Stimulated activated CD8-positive, alpha-beta memory T cell treated with anti-CD3 and anti-CD28 coated beads, Interleukin-15, amount 100 ng/mL, for 4 hours (primary cell): ENCODE results near the gene LDLRAD3.

Experiments
- DNase-seq, 2 donors: peaks; one replicate each; pipeline ENCODE4 v3.0.0-alpha.2; 2020; ENCODE audit warnings: low read depth in 2 of 2

The LDLRAD3 gene

GRCh38 chr11:36132940-36133339 is 189.1 kb downstream of the LDLRAD3 start:
- DNase-seq, result no peak

GRCh38 chr11:36135076-36135475 is 191.2 kb downstream of the LDLRAD3 start:
- no peak for DNase-seq

GRCh38 chr11:36139767-36140166 is 195.9 kb downstream of the LDLRAD3 start:
- DNase-seq, result no peak

GRCh38 chr11:36141196-36141953 is 197.5 kb downstream of the LDLRAD3 start:
- DNase-seq, result no peak

- DNase-seq, result no peak
These were observed 198.1 kb downstream of the LDLRAD3 start for GRCh38 chr11:36141956-36142355.

GRCh38 chr11:36142439-36142838 is 198.6 kb downstream of the LDLRAD3 start:
- DNase-seq, result no peak

GRCh38 chr11:36142879-36143278 is 199.0 kb downstream of the LDLRAD3 start:
- DNase-seq, result no peak

- DNase-seq, result no peak
These were observed 202.6 kb downstream of the LDLRAD3 start for GRCh38 chr11:36146437-36146836.

- DNase-seq, result no peak
These were observed 203.6 kb downstream of the LDLRAD3 start for GRCh38 chr11:36147491-36147890.

GRCh38 chr11:36148701-36149100 is 204.8 kb downstream of the LDLRAD3 start:
- no peak for DNase-seq

- no peak for DNase-seq
These were observed 205.8 kb downstream of the LDLRAD3 start for GRCh38 chr11:36149538-36150242.

GRCh38 chr11:36150986-36151385 is 207.1 kb downstream of the LDLRAD3 start:
- DNase-seq, result no peak

GRCh38 chr11:36151933-36152580 is 208.2 kb downstream of the LDLRAD3 start:
- no peak for DNase-seq

- DNase-seq, result no peak
These were observed 209.7 kb downstream of the LDLRAD3 start for GRCh38 chr11:36153551-36153950.

- DNase-seq, result no peak
These were observed 211.3 kb downstream of the LDLRAD3 start for GRCh38 chr11:36155124-36155561.

GRCh38 chr11:36155770-36156160 is 211.9 kb downstream of the LDLRAD3 start:
- DNase-seq, result no peak

GRCh38 chr11:36156161-36156816 is 212.4 kb downstream of the LDLRAD3 start:
- DNase-seq, result no peak

GRCh38 chr11:36156817-36157519 is 213.1 kb downstream of the LDLRAD3 start:
- DNase-seq, result no peak

GRCh38 chr11:36160091-36160490 is 216.2 kb downstream of the LDLRAD3 start:
- DNase-seq, result no peak

- no peak for DNase-seq
These were observed 217.7 kb downstream of the LDLRAD3 start for GRCh38 chr11:36161572-36161971.
